Measurements from ENCODE around the gene ENTPD2. TPM values are rescaled to one million over a fixed set of nuclear protein-coding genes. Genes with fewer than 3 reads are reported as not detected.

ENTPD2 gene
- total RNA-seq, 1 donor from 2014 or later = not detected

- peak; percentile 51 for DNase-seq
Measured at GRCh38 chr9:137028263-137029057, 25.4 kb downstream of the ENTPD2 start.

- DNase-seq = peak; percentile 34
Measured at GRCh38 chr9:137027369-137028262, 26.2 kb downstream of the ENTPD2 start, which contains the start of gene ABCA2. TSS of gene ABCA2 (minus strand) at chr9:137028237. CDS start at chr9:137028140, 97 bp downstream.

- DNase-seq = no peak
Measured at GRCh38 chr9:137026828-137027227, 27.0 kb downstream of the ENTPD2 start.

- DNase-seq = no peak
Measured at GRCh38 chr9:137026384-137026783, 27.5 kb downstream of the ENTPD2 start.

- no peak for DNase-seq
Measured at GRCh38 chr9:137025517-137025966, 28.3 kb downstream of the ENTPD2 start.

- DNase-seq = no peak
Measured at GRCh38 chr9:137023583-137023991, 30.3 kb downstream of the ENTPD2 start.

GRCh38 chr9:137023157-137023556, 30.7 kb downstream of the ENTPD2 start:
- no peak for DNase-seq

GRCh38 chr9:137022662-137023008, 31.2 kb downstream of the ENTPD2 start:
- no peak for DNase-seq

- peak; percentile 70 for DNase-seq
Measured at GRCh38 chr9:137021979-137022661, 31.7 kb downstream of the ENTPD2 start.

- DNase-seq = no peak
Measured at GRCh38 chr9:137021568-137021978, 32.3 kb downstream of the ENTPD2 start.

GRCh38 chr9:137020771-137021567, 32.9 kb downstream of the ENTPD2 start:
- DNase-seq = no peak

- DNase-seq = no peak
Measured at GRCh38 chr9:137019891-137020683, 33.8 kb downstream of the ENTPD2 start.

- DNase-seq = no peak
Measured at GRCh38 chr9:137018761-137019559, 34.9 kb downstream of the ENTPD2 start.

GRCh38 chr9:137017791-137018497, 35.9 kb downstream of the ENTPD2 start:
- DNase-seq = no peak

GRCh38 chr9:137017071-137017470, 36.8 kb downstream of the ENTPD2 start:
- DNase-seq = no peak

- DNase-seq = no peak
Measured at GRCh38 chr9:137016436-137016835, 37.4 kb downstream of the ENTPD2 start.

GRCh38 chr9:137015976-137016375, 37.9 kb downstream of the ENTPD2 start:
- DNase-seq = no peak

- DNase-seq = no peak
Measured at GRCh38 chr9:137015540-137015930, 38.3 kb downstream of the ENTPD2 start.

GRCh38 chr9:137014776-137015539, 38.9 kb downstream of the ENTPD2 start:
- no peak for DNase-seq
